GM18909 (cell line): ENCODE data around the gene SHISAL2A.

Experiments
- ATAC-seq: cut with Tn5 transposase; IDR thresholded peaks from one replicate; pipeline ENCODE4 v1.9.1; 2021; ENCODE audit warnings: mild to moderate bottlenecking; ENCODE audit not compliant: unreplicated experiment, poor library complexity

The SHISAL2A gene

GRCh38 chr1:52615489-52616042 is 17.4 kb upstream of the SHISAL2A start:
- ATAC-seq = no peak

- no peak for ATAC-seq
Observed at GRCh38 chr1:52621950-52622349, 11.0 kb upstream of the SHISAL2A start.

GRCh38 chr1:52623812-52624211 is 9.2 kb upstream of the SHISAL2A start:
- no peak for ATAC-seq

GRCh38 chr1:52627028-52627427 is 5.9 kb upstream of the SHISAL2A start:
- no peak for ATAC-seq

DNA sequence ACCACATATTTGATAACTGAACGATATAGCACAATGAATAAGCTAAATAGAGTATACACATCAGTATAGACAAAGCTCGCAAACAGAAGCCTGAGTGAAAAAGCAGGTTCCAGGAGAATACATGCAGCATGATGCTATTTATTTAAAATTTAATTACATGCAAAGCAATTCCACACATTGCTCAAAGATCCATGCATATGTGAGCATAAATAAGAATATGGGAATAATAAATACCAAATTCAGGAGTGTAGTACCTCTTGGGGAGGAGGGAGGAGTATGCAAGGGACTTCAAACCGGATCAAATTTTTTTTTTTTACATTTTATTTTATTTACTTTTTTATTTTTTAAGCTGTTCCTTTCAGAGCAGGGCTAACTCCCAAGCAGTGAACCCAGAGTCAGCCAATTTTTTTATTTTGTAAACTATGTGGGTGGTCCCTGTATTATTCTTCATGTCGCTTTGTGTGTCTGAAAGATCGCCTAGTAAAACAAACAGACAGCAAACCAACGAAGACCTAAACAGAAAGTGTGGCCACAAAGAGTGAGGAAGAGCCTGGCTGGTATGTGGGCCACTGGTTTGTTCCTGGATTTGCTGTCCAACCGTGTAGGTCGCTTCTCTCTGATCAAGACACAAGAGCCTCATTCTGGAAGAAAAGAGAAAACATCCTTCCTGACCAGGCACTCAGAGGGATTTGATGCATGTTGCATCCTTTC is 4.2 kb upstream of the SHISAL2A start:
- ATAC-seq = no peak

DNA sequence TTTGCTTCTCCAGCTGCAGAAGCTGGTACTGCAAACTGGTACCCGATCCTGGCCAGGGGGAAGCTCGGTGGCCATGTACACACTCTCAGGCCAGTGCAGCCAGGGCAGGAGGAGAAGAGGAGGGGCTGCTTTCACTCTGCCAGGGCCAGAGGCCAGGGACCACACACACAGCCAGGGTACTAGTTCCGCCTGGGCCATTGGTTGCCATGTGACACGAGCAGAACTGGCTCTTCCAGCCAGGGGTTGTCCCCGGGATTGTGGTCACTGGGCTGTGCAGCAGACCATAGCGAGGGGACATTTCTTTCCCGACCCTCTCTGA is 3.7 kb upstream of the SHISAL2A start:
- ATAC-seq = no peak

DNA sequence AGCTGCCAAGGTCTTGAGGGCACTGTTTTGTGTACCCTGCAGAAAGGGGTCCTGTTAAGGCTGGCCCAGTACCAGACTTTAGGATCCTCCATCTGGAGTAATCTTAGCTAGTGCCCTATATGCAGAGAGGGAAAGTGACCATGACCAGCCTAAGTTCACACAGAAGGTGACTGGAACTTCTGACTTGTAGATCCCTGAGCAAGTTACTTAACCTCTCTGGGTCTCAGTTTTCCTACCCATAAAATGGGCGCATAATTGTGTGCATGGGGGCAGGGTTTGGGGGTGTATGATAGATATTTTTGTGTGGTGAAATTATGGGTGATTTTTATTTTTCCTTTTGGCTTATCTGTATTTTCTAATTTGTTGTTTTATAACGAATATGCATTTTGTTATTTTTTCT is 3.3 kb upstream of the SHISAL2A start:
- ATAC-seq = no peak

DNA sequence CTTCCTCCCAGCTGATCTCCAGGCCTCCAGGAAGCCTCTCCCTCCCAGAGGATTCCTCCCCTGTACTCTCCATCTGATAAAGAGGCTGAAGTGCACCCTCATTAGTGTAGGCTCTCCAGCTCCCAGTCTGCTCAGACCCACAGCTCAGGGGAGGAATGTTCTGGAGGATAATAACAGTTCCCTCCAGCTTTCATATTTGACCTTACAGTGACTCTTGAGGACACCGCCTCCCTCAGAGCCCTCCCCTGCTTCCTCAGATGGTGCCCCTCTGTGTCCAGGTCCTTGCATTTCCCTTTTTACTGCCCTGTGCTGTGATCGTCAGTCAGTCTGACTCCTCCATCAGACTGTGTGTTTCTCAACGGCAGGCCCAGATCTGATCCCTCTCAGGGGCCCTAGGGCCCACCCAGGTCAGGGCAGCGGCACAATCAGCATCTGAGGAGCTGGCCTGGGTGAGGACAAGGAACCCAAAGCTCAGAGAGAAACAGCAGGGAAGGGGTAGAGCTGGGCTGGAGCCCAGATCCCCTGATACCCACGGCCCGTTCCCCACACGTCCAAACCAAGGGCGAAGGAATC is 1.1 kb upstream of the SHISAL2A start:
- ATAC-seq = no peak

- ATAC-seq = no peak
Observed at GRCh38 chr1:52633291-52633754, 355 bp downstream of the SHISAL2A start.

- no peak for ATAC-seq
Observed at GRCh38 chr1:52634111-52634510, 1.1 kb downstream of the SHISAL2A start.

- no peak for ATAC-seq
Observed at GRCh38 chr1:52635321-52636089, 2.5 kb downstream of the SHISAL2A start.

GRCh38 chr1:52636721-52637695 is 4.0 kb downstream of the SHISAL2A start:
- peak; percentile 86 for ATAC-seq

DNA sequence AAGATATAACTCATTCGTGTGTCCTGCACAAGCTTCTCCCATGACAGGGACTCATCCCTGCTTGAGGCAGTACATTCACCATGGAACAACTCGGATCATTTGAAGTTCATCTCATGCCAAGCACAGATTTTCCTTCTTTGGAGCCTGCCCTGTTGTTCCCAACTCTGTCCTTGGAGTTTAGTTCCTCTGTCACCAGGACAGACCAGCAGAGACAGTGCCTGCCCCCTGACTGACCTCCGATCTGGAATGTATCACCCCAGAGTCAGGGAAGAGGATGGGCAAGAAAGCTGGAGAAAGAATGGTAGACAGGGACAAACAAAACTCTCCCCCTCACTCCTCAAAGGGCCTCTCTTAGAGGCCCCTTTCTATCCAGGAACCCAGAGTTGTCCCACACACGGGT is 5.0 kb downstream of the SHISAL2A start:
- no peak for ATAC-seq

DNA sequence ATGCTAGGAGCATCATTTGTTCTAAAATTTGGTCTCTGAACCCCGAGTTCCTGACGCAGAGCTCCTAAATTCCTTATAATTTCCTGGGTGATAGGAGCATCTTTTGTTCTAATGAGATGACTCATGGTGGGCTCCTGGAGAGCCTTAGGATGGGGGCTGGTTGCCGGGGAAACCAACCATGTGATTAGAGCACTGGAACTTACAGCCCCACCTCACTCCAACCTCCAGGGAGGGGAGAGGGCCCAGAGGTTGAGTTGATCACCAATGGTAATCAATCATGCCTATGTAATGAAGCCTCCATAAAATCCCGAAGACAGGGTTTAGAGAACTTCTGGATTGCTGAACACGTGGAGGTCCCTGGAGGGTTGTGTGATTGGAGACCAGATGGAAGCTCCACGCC is 7.7 kb downstream of the SHISAL2A start:
- ATAC-seq = no peak

- ATAC-seq = no peak
Observed at GRCh38 chr1:52641307-52641706, 8.3 kb downstream of the SHISAL2A start.

DNA sequence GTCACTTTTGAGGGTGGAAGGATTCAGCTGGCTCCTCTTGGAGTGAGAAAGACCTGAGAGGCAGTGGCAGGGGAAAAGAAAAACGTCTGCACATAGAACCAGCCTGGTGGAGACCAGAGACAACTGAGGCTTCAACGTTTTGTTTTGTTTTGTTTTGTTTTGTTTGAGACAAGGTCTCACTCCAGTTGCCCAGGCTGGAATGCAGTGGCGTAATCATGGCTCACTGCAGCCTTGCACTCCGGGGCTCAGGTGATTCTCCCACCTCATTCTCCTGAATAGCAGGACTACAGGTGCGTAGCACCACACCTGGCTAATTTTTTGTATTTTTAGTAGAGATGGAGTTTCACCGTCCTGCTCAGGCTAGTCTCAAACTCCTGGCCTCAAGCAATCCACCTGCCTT is 12.3 kb downstream of the SHISAL2A start:
- ATAC-seq = no peak

- no peak for ATAC-seq
Observed at GRCh38 chr1:52651904-52652303, 18.9 kb downstream of the SHISAL2A start.

- no peak for ATAC-seq
Observed at GRCh38 chr1:52653207-52653849, 20.4 kb downstream of the SHISAL2A start.

- no peak for ATAC-seq
Observed at GRCh38 chr1:52654063-52654462, 21.1 kb downstream of the SHISAL2A start.

DNA sequence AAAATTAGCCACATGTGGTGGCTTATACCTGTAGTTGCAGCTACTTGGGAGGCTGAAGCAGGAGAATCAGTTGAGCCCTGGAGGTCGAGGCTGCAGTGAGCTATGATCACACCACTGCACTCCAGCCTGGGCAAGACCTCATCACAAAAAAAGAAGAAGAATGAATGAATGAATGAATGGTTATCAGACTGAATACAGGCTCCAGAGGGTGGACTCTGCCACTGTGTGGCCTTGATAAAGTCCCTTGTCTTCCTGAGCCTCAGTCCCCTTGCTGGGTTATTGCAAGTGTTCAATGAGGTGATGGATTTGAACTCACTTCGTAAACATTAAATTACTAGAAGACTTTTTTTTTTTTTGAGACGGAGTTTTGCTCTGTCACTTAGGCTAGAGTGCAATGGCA is 24.7 kb downstream of the SHISAL2A start:
- ATAC-seq = no peak
